HepG2 (cell line): ENCODE results near the gene ANKRD65. TPM values are rescaled to one million over a fixed set of nuclear protein-coding genes. Genes with fewer than 3 reads are reported as not detected.

ENCODE experiments used
- FOXA1 ChIP-seq, 2 experiments: fragments of 450-650 bp in 1 of 2; sonication (generic) in 1 of 2; formaldehyde crosslinking in 1 of 2; IDR thresholded peaks; 2 replicates each; pipeline versions ENCODE4 v1.4.0 to v1.6.1; 2016 to 2020; ENCODE audit warnings: missing genetic modification reagents in 1 of 2
- HNRNPL ChIP-seq: fragments of 200-400 bp; formaldehyde crosslinking; IDR thresholded peaks from 2 replicates; pipeline ENCODE4 v1.6.1; 2017; ENCODE audit warnings: mild to moderate bottlenecking, low read depth, low read length
- JUND ChIP-seq: sonication (generic); formaldehyde crosslinking; IDR thresholded peaks from 2 replicates; pipeline ENCODE4 v1.8.0; 2022; ENCODE audit warnings: mild to moderate bottlenecking, missing genetic modification reagents
- SOX6 ChIP-seq, 2 experiments: fragments of 450-650 bp in 1 of 2; sonication (generic) in 1 of 2; formaldehyde crosslinking in 1 of 2; IDR thresholded peaks; 2 replicates each; pipeline versions ENCODE4 v1.4.0 to v1.6.1; 2017 to 2020; ENCODE audit warnings: antibody characterized with exemption in 1 of 2, mild to moderate bottlenecking in 1 of 2, missing genetic modification reagents in 1 of 2
- ZFP37 ChIP-seq: sonication (generic); formaldehyde crosslinking; IDR thresholded peaks from 2 replicates; pipeline ENCODE4 v1.4.0; 2020; ENCODE audit warnings: missing genetic modification reagents, borderline replicate concordance
- ZNF253 ChIP-seq: sonication (generic); formaldehyde crosslinking; IDR thresholded peaks from 2 replicates; pipeline ENCODE4 v1.8.0; 2022; ENCODE audit warnings: mild to moderate bottlenecking, missing genetic modification reagents, borderline replicate concordance
- ZNF446 ChIP-seq: sonication (generic); formaldehyde crosslinking; IDR thresholded peaks from 2 replicates; pipeline ENCODE4 v1.5.0; 2020; ENCODE audit warnings: mild to moderate bottlenecking, missing genetic modification reagents
- ZNF468 ChIP-seq: sonication (generic); formaldehyde crosslinking; IDR thresholded peaks from 2 replicates; pipeline ENCODE4 v1.8.0; 2022; ENCODE audit warnings: mild to moderate bottlenecking, moderate library complexity, missing genetic modification reagents
- polyA plus RNA-seq, 8 experiments: library from polyadenylated mRNA; depleted of rRNA in 3 of 8; stranded (reverse) in 7 of 8; unstranded in 1 of 8; fragments of >200 nt; fragmentation: Illumina TruSeq in 4 of 8; extraction: Trizol in 4 of 8; gene quantifications; 2 replicates each; pipeline versions ENCODE4 v1.2.1 to v1.2.3, GENCODE V29; 2011 to 2016; ENCODE audit warnings: low read depth in 4 of 8, missing spikeins in 1 of 8, mixed read lengths in 1 of 8; ENCODE audit not compliant: insufficient read depth in 1 of 8
- total RNA-seq, 5 experiments: library from RNA; depleted of rRNA; stranded (reverse); fragments of >200 nt; fragmentation: Illumina TruSeq; extraction: Trizol; gene quantifications; 2 replicates each; pipeline ENCODE4 v1.2.3, GENCODE V29; 2016; ENCODE audit warnings: low read depth in 1 of 5
- TF ChIP-seq, protein P1 (sequence below): IDR thresholded peaks from 2 replicates; pipeline ENCODE4 v1.6.1; 2016; ENCODE audit warnings: missing compliant biosample characterization, missing genetic modification reagents, borderline replicate concordance
- TF ChIP-seq, protein P2 (sequence below): sonication (generic); formaldehyde crosslinking; IDR thresholded peaks from 2 replicates; pipeline ENCODE4 v1.9.0; 2021; ENCODE audit warnings: mild to moderate bottlenecking, missing genetic modification reagents
- TF ChIP-seq, protein P3 (sequence below): sonication (generic); formaldehyde crosslinking; IDR thresholded peaks from 2 replicates; pipeline ENCODE4 v1.8.1; 2023; ENCODE audit warnings: mild to moderate bottlenecking, missing genetic modification reagents
- TF ChIP-seq, protein P4 (sequence below): sonication (generic); formaldehyde crosslinking; conservative IDR thresholded peaks from 2 replicates; pipeline ENCODE4 v1.4.0; 2020; ENCODE audit warnings: mild to moderate bottlenecking, missing genetic modification reagents, moderate library complexity
- TF ChIP-seq, protein P5 (sequence below): sonication (generic); formaldehyde crosslinking; IDR thresholded peaks from 2 replicates; pipeline ENCODE4 v1.5.1; 2020; ENCODE audit warnings: mild to moderate bottlenecking, moderate library complexity, missing genetic modification reagents

Gene ANKRD65
- total and polyA plus RNA-seq, 2 of the 13 experiments (the other 11 are each of a cell fraction or from before 2014, with no cell fraction given): 12.1 to 30.1 TPM

DNA sequence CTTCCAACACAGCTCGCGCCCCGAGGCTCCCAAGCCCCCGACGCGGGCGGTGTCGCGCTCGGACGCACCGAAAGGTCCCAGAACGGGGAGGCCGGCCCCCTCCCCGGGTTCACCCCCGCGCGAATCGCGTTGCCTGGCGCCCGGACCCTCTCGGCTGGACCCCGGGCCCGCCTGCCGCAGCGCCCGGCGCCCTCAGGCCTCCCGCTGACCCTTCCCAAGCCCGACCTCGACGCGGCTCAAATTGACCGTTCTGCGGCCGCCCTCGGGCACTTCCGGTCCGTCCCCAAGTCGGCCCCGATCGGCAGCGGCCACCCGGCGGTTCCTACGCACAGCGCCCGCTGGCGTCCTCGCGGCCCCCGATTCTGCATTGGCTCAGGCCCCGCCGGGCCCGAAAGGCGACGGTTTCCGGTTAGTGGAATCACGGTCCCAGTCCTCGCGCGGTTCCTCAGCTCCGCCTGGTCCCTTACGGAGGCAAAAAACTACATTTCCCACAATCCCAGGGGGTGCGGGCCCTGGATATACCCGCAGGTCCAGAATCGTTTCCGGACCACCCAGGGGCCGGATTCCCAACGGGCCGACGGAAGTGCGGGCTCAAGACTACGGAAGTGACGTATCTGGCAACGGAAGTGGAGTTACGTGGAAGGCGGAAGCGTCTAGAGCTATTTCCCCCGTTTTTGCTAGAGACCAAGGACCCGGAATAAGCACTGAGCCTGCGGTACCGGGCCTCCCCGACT lies 46.0 kb downstream of the ANKRD65 start, which contains the start of gene AURKAIP1 (continued):
- TF ChIP-seq, protein P1, sequence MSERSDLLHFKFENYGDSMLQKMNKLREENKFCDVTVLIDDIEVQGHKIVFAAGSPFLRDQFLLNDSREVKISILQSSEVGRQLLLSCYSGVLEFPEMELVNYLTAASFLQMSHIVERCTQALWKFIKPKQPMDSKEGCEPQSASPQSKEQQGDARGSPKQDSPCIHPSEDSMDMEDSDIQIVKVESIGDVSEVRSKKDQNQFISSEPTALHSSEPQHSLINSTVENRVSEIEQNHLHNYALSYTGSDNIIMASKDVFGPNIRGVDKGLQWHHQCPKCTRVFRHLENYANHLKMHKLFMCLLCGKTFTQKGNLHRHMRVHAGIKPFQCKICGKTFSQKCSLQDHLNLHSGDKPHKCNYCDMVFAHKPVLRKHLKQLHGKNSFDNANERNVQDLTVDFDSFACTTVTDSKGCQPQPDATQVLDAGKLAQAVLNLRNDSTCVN (CRISPR knock-in tag): peak; percentile 80
- TF ChIP-seq FOXA1 (IDR thresholded peaks at IDR 0.05) (no peak), FOXA1 (CRISPR knock-in tag; IDR thresholded peaks at IDR 0.05) (peak; percentile 42; the same call in 1 of the 2 replicates), ZNF253 (CRISPR knock-in tag) (0 out of 2 replicates have a peak, but pooled peaks have one; percentile 5), SOX6 (IDR thresholded peaks at IDR 0.05) (no peak), SOX6 (CRISPR knock-in tag; IDR thresholded peaks at IDR 0.05) (peak; percentile 71), JUND (CRISPR knock-in tag) (peak; percentile 86; the same call in 1 of the 2 replicates), ZNF446 (CRISPR knock-in tag) (no peak), ZFP37 (CRISPR knock-in tag) (peak; percentile 75), HNRNPL (0 out of 2 replicates have a peak, but pooled peaks have one; percentile 57), ZNF468 (CRISPR knock-in tag) (no peak)
- TF ChIP-seq, protein P2, sequence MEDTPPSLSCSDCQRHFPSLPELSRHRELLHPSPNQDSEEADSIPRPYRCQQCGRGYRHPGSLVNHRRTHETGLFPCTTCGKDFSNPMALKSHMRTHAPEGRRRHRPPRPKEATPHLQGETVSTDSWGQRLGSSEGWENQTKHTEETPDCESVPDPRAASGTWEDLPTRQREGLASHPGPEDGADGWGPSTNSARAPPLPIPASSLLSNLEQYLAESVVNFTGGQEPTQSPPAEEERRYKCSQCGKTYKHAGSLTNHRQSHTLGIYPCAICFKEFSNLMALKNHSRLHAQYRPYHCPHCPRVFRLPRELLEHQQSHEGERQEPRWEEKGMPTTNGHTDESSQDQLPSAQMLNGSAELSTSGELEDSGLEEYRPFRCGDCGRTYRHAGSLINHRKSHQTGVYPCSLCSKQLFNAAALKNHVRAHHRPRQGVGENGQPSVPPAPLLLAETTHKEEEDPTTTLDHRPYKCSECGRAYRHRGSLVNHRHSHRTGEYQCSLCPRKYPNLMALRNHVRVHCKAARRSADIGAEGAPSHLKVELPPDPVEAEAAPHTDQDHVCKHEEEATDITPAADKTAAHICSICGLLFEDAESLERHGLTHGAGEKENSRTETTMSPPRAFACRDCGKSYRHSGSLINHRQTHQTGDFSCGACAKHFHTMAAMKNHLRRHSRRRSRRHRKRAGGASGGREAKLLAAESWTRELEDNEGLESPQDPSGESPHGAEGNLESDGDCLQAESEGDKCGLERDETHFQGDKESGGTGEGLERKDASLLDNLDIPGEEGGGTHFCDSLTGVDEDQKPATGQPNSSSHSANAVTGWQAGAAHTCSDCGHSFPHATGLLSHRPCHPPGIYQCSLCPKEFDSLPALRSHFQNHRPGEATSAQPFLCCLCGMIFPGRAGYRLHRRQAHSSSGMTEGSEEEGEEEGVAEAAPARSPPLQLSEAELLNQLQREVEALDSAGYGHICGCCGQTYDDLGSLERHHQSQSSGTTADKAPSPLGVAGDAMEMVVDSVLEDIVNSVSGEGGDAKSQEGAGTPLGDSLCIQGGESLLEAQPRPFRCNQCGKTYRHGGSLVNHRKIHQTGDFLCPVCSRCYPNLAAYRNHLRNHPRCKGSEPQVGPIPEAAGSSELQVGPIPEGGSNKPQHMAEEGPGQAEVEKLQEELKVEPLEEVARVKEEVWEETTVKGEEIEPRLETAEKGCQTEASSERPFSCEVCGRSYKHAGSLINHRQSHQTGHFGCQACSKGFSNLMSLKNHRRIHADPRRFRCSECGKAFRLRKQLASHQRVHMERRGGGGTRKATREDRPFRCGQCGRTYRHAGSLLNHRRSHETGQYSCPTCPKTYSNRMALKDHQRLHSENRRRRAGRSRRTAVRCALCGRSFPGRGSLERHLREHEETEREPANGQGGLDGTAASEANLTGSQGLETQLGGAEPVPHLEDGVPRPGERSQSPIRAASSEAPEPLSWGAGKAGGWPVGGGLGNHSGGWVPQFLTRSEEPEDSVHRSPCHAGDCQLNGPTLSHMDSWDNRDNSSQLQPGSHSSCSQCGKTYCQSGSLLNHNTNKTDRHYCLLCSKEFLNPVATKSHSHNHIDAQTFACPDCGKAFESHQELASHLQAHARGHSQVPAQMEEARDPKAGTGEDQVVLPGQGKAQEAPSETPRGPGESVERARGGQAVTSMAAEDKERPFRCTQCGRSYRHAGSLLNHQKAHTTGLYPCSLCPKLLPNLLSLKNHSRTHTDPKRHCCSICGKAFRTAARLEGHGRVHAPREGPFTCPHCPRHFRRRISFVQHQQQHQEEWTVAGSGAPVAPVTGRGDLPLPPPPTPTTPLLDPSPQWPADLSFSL (CRISPR knock-in tag): no peak
- TF ChIP-seq, protein P3, sequence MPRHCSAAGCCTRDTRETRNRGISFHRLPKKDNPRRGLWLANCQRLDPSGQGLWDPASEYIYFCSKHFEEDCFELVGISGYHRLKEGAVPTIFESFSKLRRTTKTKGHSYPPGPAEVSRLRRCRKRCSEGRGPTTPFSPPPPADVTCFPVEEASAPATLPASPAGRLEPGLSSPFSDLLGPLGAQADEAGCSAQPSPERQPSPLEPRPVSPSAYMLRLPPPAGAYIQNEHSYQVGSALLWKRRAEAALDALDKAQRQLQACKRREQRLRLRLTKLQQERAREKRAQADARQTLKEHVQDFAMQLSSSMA: peak; percentile 88
- TF ChIP-seq, protein P4, sequence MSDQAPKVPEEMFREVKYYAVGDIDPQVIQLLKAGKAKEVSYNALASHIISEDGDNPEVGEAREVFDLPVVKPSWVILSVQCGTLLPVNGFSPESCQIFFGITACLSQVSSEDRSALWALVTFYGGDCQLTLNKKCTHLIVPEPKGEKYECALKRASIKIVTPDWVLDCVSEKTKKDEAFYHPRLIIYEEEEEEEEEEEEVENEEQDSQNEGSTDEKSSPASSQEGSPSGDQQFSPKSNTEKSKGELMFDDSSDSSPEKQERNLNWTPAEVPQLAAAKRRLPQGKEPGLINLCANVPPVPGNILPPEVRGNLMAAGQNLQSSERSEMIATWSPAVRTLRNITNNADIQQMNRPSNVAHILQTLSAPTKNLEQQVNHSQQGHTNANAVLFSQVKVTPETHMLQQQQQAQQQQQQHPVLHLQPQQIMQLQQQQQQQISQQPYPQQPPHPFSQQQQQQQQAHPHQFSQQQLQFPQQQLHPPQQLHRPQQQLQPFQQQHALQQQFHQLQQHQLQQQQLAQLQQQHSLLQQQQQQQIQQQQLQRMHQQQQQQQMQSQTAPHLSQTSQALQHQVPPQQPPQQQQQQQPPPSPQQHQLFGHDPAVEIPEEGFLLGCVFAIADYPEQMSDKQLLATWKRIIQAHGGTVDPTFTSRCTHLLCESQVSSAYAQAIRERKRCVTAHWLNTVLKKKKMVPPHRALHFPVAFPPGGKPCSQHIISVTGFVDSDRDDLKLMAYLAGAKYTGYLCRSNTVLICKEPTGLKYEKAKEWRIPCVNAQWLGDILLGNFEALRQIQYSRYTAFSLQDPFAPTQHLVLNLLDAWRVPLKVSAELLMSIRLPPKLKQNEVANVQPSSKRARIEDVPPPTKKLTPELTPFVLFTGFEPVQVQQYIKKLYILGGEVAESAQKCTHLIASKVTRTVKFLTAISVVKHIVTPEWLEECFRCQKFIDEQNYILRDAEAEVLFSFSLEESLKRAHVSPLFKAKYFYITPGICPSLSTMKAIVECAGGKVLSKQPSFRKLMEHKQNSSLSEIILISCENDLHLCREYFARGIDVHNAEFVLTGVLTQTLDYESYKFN (CRISPR knock-in tag): peak; percentile 77
- TF ChIP-seq, protein P5, sequence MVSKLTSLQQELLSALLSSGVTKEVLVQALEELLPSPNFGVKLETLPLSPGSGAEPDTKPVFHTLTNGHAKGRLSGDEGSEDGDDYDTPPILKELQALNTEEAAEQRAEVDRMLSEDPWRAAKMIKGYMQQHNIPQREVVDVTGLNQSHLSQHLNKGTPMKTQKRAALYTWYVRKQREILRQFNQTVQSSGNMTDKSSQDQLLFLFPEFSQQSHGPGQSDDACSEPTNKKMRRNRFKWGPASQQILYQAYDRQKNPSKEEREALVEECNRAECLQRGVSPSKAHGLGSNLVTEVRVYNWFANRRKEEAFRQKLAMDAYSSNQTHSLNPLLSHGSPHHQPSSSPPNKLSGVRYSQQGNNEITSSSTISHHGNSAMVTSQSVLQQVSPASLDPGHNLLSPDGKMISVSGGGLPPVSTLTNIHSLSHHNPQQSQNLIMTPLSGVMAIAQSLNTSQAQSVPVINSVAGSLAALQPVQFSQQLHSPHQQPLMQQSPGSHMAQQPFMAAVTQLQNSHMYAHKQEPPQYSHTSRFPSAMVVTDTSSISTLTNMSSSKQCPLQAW (CRISPR knock-in tag): peak; percentile 94
